ENCODE data around the gene FGD5. TPM values are rescaled to one million over a fixed set of nuclear protein-coding genes. Genes with fewer than 3 reads are reported as not detected.

FGD5 gene
- total RNA-seq, 6 donors from 2014 or later = 26.8 to 90.4 (median 57.2) TPM

GRCh38 chr3:14847613-14848541, 29.1 kb downstream of the FGD5 start:
- TF ChIP-seq POLR2AphosphoS5 (IDR thresholded peaks at IDR 0.05) = peak; percentile 29 to 88
- TF ChIP-seq EP300 (IDR thresholded peaks at IDR 0.05) = peak in 2 of 4 donors; percentile 67 to 82
- TF ChIP-seq, protein P1, sequence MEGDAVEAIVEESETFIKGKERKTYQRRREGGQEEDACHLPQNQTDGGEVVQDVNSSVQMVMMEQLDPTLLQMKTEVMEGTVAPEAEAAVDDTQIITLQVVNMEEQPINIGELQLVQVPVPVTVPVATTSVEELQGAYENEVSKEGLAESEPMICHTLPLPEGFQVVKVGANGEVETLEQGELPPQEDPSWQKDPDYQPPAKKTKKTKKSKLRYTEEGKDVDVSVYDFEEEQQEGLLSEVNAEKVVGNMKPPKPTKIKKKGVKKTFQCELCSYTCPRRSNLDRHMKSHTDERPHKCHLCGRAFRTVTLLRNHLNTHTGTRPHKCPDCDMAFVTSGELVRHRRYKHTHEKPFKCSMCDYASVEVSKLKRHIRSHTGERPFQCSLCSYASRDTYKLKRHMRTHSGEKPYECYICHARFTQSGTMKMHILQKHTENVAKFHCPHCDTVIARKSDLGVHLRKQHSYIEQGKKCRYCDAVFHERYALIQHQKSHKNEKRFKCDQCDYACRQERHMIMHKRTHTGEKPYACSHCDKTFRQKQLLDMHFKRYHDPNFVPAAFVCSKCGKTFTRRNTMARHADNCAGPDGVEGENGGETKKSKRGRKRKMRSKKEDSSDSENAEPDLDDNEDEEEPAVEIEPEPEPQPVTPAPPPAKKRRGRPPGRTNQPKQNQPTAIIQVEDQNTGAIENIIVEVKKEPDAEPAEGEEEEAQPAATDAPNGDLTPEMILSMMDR (IDR thresholded peaks at IDR 0.05) = no peak
- TF ChIP-seq POLR2A (IDR thresholded peaks at IDR 0.05) = no peak
- no peaks in the 10 kb centered on the region for H3K36me3 ChIP-seq
- H3K27me3 ChIP-seq = no peaks in the 10 kb centered on the region
- no peaks in the 10 kb centered on the region for H3K9me3 ChIP-seq
- peak; percentile 52 to 60 for DNase-seq
- ATAC-seq (ENCODE audit: low FRiP score in 2 of 2) = peak; percentile 50
- no peak overlapping the region for H3K4me3 ChIP-seq
- peaks cover 18 to 39% (median 32%) of the 10 kb centered on the region in 4 donors for H3K4me1 ChIP-seq
- H3K27ac ChIP-seq = peak overlapping the region; percentile 62 to 80 (median 68)
- WGBS, 2 donors = 27 to 90% methylated on average over 3 to 15 of the region's 15 CpGs

DNA sequence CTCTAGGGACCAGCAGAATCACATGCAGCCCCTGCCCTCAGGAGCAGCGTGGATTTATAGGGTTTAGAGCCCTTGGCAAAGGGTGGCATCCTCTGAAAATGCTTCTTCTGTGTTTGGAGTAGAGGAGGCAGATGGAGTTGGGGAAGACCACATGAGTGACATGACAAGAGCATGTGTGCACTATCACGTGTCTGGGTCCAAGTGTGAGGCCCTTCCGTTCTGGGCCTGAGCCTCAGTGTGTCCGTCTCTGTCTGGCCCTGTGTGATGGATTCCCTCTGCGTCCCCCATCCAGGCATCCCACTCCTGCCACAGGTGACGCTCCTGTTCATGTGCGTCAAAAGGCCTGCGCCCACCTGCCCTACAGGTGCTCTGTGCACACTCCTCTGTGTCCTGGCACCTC, 30.1 kb downstream of the FGD5 start:
- WGBS, 2 donors = 90 to 94% methylated on average over 6 to 8 of the region's 8 CpGs
- H3K9me3 ChIP-seq = no peaks in the 10 kb centered on the region
- DNase-seq (no peak), ATAC-seq (ENCODE audit: low FRiP score in 2 of 2) (no peak)
- no peak overlapping the region for H3K4me3 ChIP-seq
- peaks cover 18 to 39% (median 32%) of the 10 kb centered on the region in 4 donors for H3K4me1 ChIP-seq
- no peaks in the 10 kb centered on the region for H3K36me3 ChIP-seq
- H3K27me3 ChIP-seq = no peaks in the 10 kb centered on the region
- peak overlapping the region in 2 of 4 donors; percentile 61 to 72 for H3K27ac ChIP-seq
- TF ChIP-seq POLR2A (IDR thresholded peaks at IDR 0.05) = no peak
- no peak for TF ChIP-seq EP300 (IDR thresholded peaks at IDR 0.05)
- no peak for TF ChIP-seq POLR2AphosphoS5 (IDR thresholded peaks at IDR 0.05)
- TF ChIP-seq, protein P1 (IDR thresholded peaks at IDR 0.05) = no peak

DNA sequence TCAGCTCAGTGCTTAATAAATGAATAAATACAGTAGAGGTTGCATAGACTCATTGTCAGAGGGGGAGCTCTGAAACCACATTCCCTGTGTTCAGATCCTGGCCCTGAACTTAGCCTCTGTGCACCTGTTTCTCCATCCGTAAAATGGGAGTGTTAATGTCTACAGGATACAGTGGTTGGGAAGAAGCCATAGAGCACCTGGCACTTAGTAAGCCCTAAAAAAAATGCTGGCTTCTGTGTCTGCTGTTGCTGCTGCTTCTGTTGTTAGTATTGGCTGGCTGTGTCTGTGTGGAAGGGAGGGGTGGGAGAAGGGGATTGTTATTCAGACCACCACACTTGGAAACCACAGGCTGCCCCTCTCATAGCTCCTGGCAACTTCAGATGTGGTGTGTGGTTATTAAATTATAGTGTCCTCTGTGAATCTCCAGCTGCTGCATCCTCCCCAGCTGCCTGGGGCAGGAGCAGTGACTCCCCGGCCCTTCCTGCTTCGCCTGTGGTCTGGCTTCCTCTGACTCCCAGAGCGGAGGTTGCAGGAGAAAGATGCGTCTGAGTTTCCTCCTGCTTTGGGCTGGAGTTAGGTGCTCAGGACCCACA, 31.0 kb downstream of the FGD5 start:
- ATAC-seq (ENCODE audit: low FRiP score in 2 of 2) = no peak
- no peaks in the 10 kb centered on the region for H3K36me3 ChIP-seq
- WGBS, 2 donors = 26 to 39% methylated on average over 5 of the region's 5 CpGs
- H3K27ac ChIP-seq = peak overlapping the region in 3 of 4 donors; percentile 18 to 72 (median 61)
- H3K27me3 ChIP-seq = no peaks in the 10 kb centered on the region
- no peak for TF ChIP-seq POLR2A (IDR thresholded peaks at IDR 0.05)
- TF ChIP-seq POLR2AphosphoS5 (IDR thresholded peaks at IDR 0.05) = no peak
- TF ChIP-seq, protein P1 (IDR thresholded peaks at IDR 0.05) = no peak
- TF ChIP-seq EP300 (IDR thresholded peaks at IDR 0.05) = no peak
- no peaks in the 10 kb centered on the region for H3K9me3 ChIP-seq
- H3K4me3 ChIP-seq = no peak overlapping the region
- peaks cover 18 to 39% (median 32%) of the 10 kb centered on the region in 4 donors for H3K4me1 ChIP-seq
- no peak for DNase-seq

DNA sequence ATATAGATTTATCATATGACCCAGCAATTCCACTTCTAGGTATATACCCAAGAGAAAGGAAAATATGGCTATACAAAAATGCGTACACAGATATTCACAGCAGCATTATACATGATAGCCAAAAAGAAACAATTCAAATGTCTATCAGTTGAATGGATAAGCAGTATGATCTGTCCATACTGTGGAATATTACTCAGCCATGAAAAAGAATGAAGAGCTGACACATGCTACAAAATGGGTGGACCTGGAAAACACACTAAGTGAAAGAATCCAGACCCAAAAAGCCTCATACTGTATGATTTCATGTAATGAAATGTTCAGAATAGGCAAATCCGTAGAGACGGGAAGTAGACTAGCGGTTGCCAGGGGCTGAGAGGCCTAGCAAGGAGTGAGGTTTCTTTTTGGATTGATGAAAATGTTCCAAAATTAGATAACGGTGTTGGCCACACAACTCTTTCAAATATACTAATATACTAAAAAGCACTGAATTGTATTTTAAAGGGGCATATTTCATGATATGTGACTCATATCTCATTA, 33.4 kb downstream of the FGD5 start:
- DNase-seq (no peak), ATAC-seq (ENCODE audit: low FRiP score in 2 of 2) (peak in 1 of 2 donors; percentile 73)
- Histone ChIP-seq H3K27me3 (no peaks in the 10 kb centered on the region), H3K36me3 (no peaks in the 10 kb centered on the region), H3K4me3 (no peak overlapping the region), H3K9me3 (no peaks in the 10 kb centered on the region), H3K27ac (no peak overlapping the region), H3K4me1 (peaks cover 15 to 32% (median 22%) of the 10 kb centered on the region in 4 donors)
- WGBS, 2 donors = 83 to 95% methylated on average over 5 of the region's 5 CpGs
- TF ChIP-seq POLR2A (IDR thresholded peaks at IDR 0.05) = no peak
- no peak for TF ChIP-seq EP300 (IDR thresholded peaks at IDR 0.05)
- no peak for TF ChIP-seq POLR2AphosphoS5 (IDR thresholded peaks at IDR 0.05)
- TF ChIP-seq, protein P1 (IDR thresholded peaks at IDR 0.05) = no peak

All from upper lobe of left lung (tissue), 6 donors.